HG03196 (cell line): ENCODE measurements around the gene AIG1.

Experiments used
- ATAC-seq: cut with Tn5 transposase; IDR thresholded peaks from one replicate; pipeline ENCODE4 v1.9.1; 2021; ENCODE audit not compliant: unreplicated experiment

Gene AIG1

GRCh38 chr6:143192766-143193165 is 132.1 kb downstream of the AIG1 start:
- no peak for ATAC-seq

- no peak for ATAC-seq
Measured at GRCh38 chr6:143193571-143194094, 132.9 kb downstream of the AIG1 start.

GRCh38 chr6:143194095-143194589 is 133.5 kb downstream of the AIG1 start:
- no peak for ATAC-seq

GRCh38 chr6:143195349-143195845 is 134.7 kb downstream of the AIG1 start:
- no peak for ATAC-seq

- no peak for ATAC-seq
Measured at GRCh38 chr6:143196525-143197225, 136.0 kb downstream of the AIG1 start.

- no peak for ATAC-seq
Measured at GRCh38 chr6:143197377-143197776, 136.7 kb downstream of the AIG1 start.

GRCh38 chr6:143198312-143198711 is 137.6 kb downstream of the AIG1 start:
- no peak for ATAC-seq

- no peak for ATAC-seq
Measured at GRCh38 chr6:143199291-143199690, 138.6 kb downstream of the AIG1 start.

- no peak for ATAC-seq
Measured at GRCh38 chr6:143200167-143200770, 139.6 kb downstream of the AIG1 start.

- ATAC-seq: no peak
Measured at GRCh38 chr6:143204045-143204444, 143.4 kb downstream of the AIG1 start.

- no peak for ATAC-seq
Measured at GRCh38 chr6:143205131-143205535, 144.4 kb downstream of the AIG1 start.

- no peak for ATAC-seq
Measured at GRCh38 chr6:143205585-143205984, 144.9 kb downstream of the AIG1 start.

GRCh38 chr6:143205991-143206390 is 145.3 kb downstream of the AIG1 start:
- ATAC-seq: no peak

GRCh38 chr6:143206550-143206949 is 145.9 kb downstream of the AIG1 start:
- no peak for ATAC-seq

GRCh38 chr6:143210420-143210819 is 149.7 kb downstream of the AIG1 start:
- ATAC-seq: no peak

- no peak for ATAC-seq
Measured at GRCh38 chr6:143213859-143214376, 153.2 kb downstream of the AIG1 start.

GRCh38 chr6:143215363-143215762 is 154.7 kb downstream of the AIG1 start:
- no peak for ATAC-seq

GRCh38 chr6:143215771-143216170 is 155.1 kb downstream of the AIG1 start:
- ATAC-seq: no peak

- ATAC-seq: no peak
Measured at GRCh38 chr6:143218233-143218632, 157.5 kb downstream of the AIG1 start.

- ATAC-seq: no peak
Measured at GRCh38 chr6:143221698-143222097, 161.0 kb downstream of the AIG1 start.

- no peak for ATAC-seq
Measured at GRCh38 chr6:143222310-143222709, 161.6 kb downstream of the AIG1 start.

GRCh38 chr6:143222801-143223231 is 162.1 kb downstream of the AIG1 start:
- ATAC-seq: no peak
